ENCODE measurements around the gene OCEL1. TPM values are rescaled to one million over a fixed set of nuclear protein-coding genes. Genes with fewer than 3 reads are reported as not detected.

Gene OCEL1
- total and polyA plus RNA-seq, 8 donors: 4.7 to 43.2 (median 10.9) TPM

- Histone ChIP-seq H3K4me1 (peaks cover 53 to 81% (median 76%) of the 10 kb centered on the region in 4 donors), H3K4me3 (peak overlapping the region in 3 of 4 donors; percentile 86 to 97 (median 95)), H3K36me3 (peaks cover 0 to 20% (median 20%) of the 10 kb centered on the region in 4 donors), H3K27ac (peak overlapping the region; percentile 83 to 95 (median 87)), H3K27me3 (no peaks in the 10 kb centered on the region), H3K9me3 (no peaks in the 10 kb centered on the region)
- DNase-seq: peak in 1 of 2 donors; percentile 30
- intact Hi-C loops (cut with DNase I; ENCODE audit: low total_unique reads): no loop called here
- TF ChIP-seq POLR2A (IDR thresholded peaks at IDR 0.05): no peak
- WGBS, 5 donors: 35 to 61% (median 41%) methylated on average over 4 to 8 of the region's 8 CpGs
Observed at GRCh38 chr19:17242431-17243208, 16.6 kb downstream of the OCEL1 start.

GRCh38 chr19:17243211-17243829, 17.3 kb downstream of the OCEL1 start:
- Histone ChIP-seq H3K27ac (peak overlapping the region; percentile 83 to 95 (median 87)), H3K4me3 (peak overlapping the region; percentile 85 to 97 (median 90)), H3K9me3 (no peaks in the 10 kb centered on the region), H3K27me3 (no peaks in the 10 kb centered on the region), H3K36me3 (peaks cover 0 to 13% (median 13%) of the 10 kb centered on the region in 4 donors), H3K4me1 (peaks cover 60 to 85% (median 83%) of the 10 kb centered on the region in 4 donors)
- WGBS, 5 donors: 17 to 37% (median 27%) methylated on average over 6 to 8 of the region's 8 CpGs
- DNase-seq: peak in 1 of 2 donors; percentile 41
- intact Hi-C loops (cut with DNase I; ENCODE audit: low total_unique reads): no loop called here
- no peak for TF ChIP-seq EP300 (IDR thresholded peaks at IDR 0.05)
- TF ChIP-seq POLR2AphosphoS5 (IDR thresholded peaks at IDR 0.05): no peak
- TF ChIP-seq CTCF (IDR thresholded peaks at IDR 0.05): no peak
- TF ChIP-seq POLR2A (IDR thresholded peaks at IDR 0.05): no peak

GRCh38 chr19:17243830-17244617, 18.0 kb downstream of the OCEL1 start:
- Histone ChIP-seq H3K36me3 (peaks cover 0 to 9% (median 7%) of the 10 kb centered on the region in 4 donors), H3K9me3 (no peaks in the 10 kb centered on the region), H3K4me3 (peak overlapping the region; percentile 85 to 97 (median 90)), H3K27me3 (no peaks in the 10 kb centered on the region), H3K27ac (peak overlapping the region; percentile 83 to 95 (median 87)), H3K4me1 (peaks cover 67 to 85% (median 80%) of the 10 kb centered on the region in 4 donors)
- peak; percentile 60 to 72 for DNase-seq
- intact Hi-C loops (cut with DNase I; ENCODE audit: low total_unique reads): no loop called here
- TF ChIP-seq POLR2AphosphoS5 (IDR thresholded peaks at IDR 0.05): no peak
- TF ChIP-seq CTCF (IDR thresholded peaks at IDR 0.05): no peak
- TF ChIP-seq POLR2A (IDR thresholded peaks at IDR 0.05): no peak
- TF ChIP-seq EP300 (IDR thresholded peaks at IDR 0.05): no peak
- 11 to 14% (median 13%) methylated on average over 16 to 52 of the region's 52 CpGs for WGBS, 5 donors

GRCh38 chr19:17244618-17245534, 18.9 kb downstream of the OCEL1 start:
- Histone ChIP-seq H3K4me1 (peaks cover 61 to 85% (median 72%) of the 10 kb centered on the region in 4 donors), H3K27ac (peak overlapping the region; percentile 83 to 95 (median 87)), H3K4me3 (peak overlapping the region; percentile 85 to 97 (median 90)), H3K9me3 (no peaks in the 10 kb centered on the region), H3K36me3 (peaks cover 0 to 9% (median 6%) of the 10 kb centered on the region in 4 donors), H3K27me3 (no peaks in the 10 kb centered on the region)
- 1 to 2% (median 1%) methylated on average over 65 to 99 of the region's 100 CpGs for WGBS, 5 donors
- no peak for TF ChIP-seq CTCF (IDR thresholded peaks at IDR 0.05)
- TF ChIP-seq POLR2A (IDR thresholded peaks at IDR 0.05): no peak
- TF ChIP-seq POLR2AphosphoS5 (IDR thresholded peaks at IDR 0.05): no peak
- TF ChIP-seq EP300 (IDR thresholded peaks at IDR 0.05): no peak
- intact Hi-C loops (cut with DNase I; ENCODE audit: low total_unique reads): no loop called here
- DNase-seq: peak; percentile 64 to 77

All from stomach (tissue), 9 donors.